Mononuclear cell (primary cell): ENCODE results near the gene PSG7. TPM values are rescaled to one million over a fixed set of nuclear protein-coding genes. Genes with fewer than 3 reads are reported as not detected.
"Not testable (repeated sequence)": the region's sequence is repeated elsewhere in the genome, so short reads cannot be mapped to it uniquely, and the experiment has no call there.

ENCODE experiments used
- H3K27me3 ChIP-seq: 2 replicates; pipeline ENCODE4 v1.6.0; 2011; ENCODE audit warnings: low read length, control low read depth; ENCODE audit not compliant: insufficient read depth
- H3K4me1 ChIP-seq: 2 replicates; pipeline ENCODE4 v1.5.1; 2011; ENCODE audit warnings: mild to moderate bottlenecking, low read length, control low read depth; ENCODE audit not compliant: insufficient read depth
- H3K4me3 ChIP-seq: 2 replicates; pipeline ENCODE4 v1.5.1; 2011; ENCODE audit warnings: mild to moderate bottlenecking, low read length, moderate library complexity
- H3K9me3 ChIP-seq: 2 replicates; pipeline ENCODE4 v1.5.1; 2011; ENCODE audit warnings: low read depth, mild to moderate bottlenecking, control low read depth, low read length
- total RNA-seq: library from RNA; depleted of rRNA; stranded (reverse); fragments of >200 nt; gene quantifications from one replicate; pipeline ENCODE4 v1.2.3, GENCODE V29; 2012

PSG7 gene
- total RNA-seq: 0.10 TPM

DNA sequence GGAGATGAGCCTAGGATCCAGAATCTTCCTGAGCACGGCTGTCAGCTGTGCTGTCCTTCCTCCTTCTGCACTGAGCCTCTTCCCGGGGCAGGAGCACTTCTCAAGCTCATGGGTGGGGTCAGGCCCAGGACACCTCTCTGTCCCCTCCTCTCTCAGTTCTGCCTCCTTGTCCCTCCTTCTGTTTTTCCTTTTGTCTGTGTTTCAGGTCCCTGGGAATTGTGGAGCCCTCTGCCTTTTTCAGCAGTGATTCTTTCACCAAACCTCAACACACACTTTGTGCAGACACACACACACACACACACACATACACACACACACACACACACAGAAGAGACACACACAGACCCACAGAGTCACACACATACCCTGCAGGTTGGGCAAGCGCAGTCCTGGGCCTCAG, at the start of gene PSG7:
Gene PSG7 (minus strand): TSS at position 101 of the 400 bp plus-strand sequence. CDS start 131 bp downstream, outside the sequence.
- H3K4me1 ChIP-seq, H3K9me3 ChIP-seq, H3K4me3 ChIP-seq, H3K27me3 ChIP-seq: not testable (repeated sequence)

DNA sequence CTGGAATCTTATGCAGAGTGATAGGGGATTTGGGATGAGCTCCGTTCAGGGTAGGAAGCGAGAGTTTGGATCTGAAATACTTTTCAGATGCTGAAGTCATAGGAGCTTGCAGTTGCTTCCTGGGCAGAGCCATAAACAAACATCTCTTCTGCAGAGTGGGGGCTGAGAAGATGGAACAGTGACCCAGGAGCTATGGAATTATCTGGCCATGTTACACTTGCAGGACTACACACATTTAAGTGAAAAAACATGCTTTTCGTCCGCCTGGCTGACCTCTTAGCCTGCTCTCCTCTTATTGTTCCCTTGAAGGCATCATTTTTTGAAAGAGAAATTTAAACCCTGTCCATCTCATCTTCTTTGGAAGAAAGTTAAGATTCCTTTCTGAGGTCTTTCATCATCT, 48.6 kb upstream of the PSG7 start:
- no peak overlapping the region for H3K4me3 ChIP-seq
- H3K27me3 ChIP-seq: no peaks in the 10 kb centered on the region
- H3K4me1 ChIP-seq: no peaks in the 10 kb centered on the region
- H3K9me3 ChIP-seq: no peaks in the 10 kb centered on the region

DNA sequence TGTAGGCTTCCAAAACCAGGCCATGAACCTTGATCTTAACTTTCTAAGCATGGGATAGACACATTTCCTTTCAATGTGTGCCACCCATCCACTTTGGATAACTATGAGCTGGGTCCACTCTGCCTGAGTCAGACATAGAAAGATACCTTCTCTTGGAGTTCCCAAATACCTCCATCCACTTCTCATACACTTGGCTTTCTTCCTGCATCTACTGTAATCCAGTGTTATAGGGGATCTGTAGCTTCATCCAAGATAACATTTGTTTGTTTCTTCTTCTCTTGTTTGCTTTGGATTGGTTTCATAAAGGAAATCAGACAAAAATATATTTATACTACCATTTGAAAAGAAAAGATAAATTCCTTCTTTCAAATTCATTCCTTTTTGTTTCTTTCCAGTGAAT, 45.1 kb upstream of the PSG7 start:
- not testable (repeated sequence) for H3K4me3 ChIP-seq, H3K27me3 ChIP-seq, H3K4me1 ChIP-seq, H3K9me3 ChIP-seq

DNA sequence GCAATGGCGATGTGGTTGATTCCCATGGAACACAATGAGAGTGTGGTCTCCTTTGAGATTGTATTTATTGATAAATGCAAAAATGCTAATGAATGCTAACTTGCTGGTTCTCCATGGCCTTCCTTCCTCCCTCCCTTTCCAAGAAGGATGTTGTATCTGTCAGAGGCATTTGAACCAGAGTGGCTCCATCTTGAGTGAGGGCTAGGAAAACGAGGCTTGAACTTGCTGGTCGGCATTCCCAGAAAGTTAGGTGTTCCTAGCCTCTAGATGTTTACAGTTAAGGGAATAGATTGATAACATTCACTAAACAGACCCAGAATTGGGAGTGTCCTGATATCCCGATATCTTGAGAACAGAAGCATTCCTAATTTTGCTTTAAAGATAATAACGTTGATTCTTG, 34.4 kb upstream of the PSG7 start:
- not testable (repeated sequence) for H3K4me1 ChIP-seq, H3K9me3 ChIP-seq, H3K4me3 ChIP-seq, H3K27me3 ChIP-seq

DNA sequence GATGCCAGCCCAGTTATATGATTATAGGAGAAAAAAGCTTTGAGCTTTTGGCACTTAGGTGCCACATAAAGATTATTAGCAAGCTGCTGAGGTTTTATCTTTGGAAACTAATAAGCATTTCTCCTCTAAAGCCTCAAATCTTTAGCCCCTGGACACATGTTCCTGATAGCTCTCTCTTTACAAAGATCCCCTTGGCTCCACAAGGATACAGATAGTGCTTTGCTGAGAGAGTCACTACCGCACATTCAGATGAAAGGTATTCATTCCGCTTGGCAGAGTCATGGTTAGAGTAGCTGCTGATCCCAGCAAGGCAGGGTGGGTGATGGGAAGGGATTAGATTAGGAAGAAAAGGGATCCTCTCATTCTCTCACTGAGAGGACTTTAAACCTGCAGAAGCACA, 28.2 kb upstream of the PSG7 start:
- Histone ChIP-seq H3K4me3 (no peak overlapping the region), H3K27me3 (no peaks in the 10 kb centered on the region), H3K4me1 (no peaks in the 10 kb centered on the region), H3K9me3 (no peaks in the 10 kb centered on the region)

DNA sequence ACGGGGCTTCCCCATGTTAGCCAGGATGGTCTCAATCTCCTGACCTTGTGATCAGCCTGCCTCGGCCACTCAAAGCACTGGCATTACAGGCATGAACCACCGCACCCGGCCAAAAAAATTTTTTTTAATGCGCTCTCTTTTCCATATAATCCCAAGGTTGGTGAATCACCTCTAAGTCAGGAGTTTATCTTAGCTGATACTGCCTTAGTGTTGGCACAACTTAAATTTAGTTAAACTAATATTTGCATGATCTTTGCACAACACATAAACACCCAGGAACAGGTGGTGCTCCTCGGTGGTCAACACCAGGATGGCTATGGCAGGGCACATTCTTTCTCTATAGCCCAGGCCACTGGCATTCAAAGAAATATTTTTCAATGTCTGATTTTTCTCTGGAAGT, 24.1 kb upstream of the PSG7 start:
- Histone ChIP-seq H3K27me3 (no peaks in the 10 kb centered on the region), H3K4me1 (no peaks in the 10 kb centered on the region), H3K4me3 (no peak overlapping the region), H3K9me3 (no peaks in the 10 kb centered on the region)

DNA sequence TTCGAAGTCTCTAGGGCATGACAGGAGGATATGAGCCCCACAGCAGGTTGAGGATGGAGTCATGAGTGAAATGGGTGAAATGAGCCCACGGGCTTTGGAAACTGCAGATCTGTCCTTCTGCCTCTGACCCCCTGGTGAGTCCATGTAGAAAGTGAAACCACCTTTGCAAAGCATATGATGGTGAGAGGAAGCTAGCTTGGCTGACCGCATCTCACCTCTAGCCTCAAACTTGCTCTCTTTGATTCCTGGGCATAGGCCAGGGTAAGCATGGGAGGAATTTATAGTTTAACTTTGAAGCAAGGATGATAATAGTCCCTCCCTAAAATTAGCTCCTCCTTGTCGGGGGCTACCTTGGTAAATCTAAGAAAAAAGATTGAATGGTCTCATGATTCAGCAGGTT, 15.1 kb upstream of the PSG7 start:
- not testable (repeated sequence) for H3K4me3 ChIP-seq, H3K27me3 ChIP-seq, H3K4me1 ChIP-seq, H3K9me3 ChIP-seq

DNA sequence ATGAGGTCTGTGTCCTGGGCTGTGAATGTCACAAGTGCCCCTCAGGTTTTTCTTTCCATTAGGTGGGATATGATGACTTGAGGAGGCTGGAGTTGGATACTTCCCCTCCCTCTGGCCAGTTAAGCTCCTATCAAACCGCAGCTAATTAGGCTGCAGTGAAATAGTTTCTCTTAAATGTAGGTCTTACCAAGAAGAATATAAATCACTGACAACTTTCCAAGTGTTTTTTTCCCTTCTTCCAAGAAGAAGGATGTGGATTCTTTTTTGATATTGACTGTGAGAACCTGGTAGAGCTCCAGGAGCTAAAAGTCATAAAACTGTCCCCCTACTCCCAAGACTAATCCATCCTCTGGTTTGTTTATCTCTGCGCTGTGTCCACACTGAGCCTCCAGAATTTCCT, 14.5 kb upstream of the PSG7 start:
- H3K9me3 ChIP-seq: not testable (repeated sequence)

DNA sequence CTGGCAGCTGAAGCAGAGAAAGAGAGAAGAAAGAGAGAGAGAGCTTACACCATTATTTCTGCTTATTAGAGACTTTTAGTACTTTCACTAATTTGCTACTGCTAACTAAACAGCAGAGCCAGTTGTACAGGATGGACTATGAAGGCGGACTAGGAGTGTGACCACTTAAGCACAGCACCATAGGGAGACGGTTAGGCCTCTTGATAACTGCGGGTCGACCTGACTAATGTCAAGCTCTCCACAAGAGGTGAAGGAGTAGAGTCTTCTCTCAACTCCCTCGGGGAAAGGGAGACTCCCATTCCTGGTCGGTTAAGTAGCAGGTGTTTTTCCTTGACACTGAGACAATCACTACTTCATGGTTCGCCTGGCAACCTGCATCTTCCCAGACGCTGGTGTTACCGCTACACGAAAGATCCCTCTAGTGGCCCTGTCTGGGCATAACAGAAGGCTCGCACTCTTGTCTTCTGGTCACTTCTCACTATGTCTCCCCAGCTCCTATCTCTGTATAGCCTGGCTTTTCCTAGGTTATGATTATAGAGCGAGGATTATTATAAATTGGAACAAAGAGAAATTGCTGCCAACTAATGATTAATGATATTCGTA, 5.3 kb upstream of the PSG7 start:
- H3K27me3 ChIP-seq: no peaks in the 10 kb centered on the region
- H3K9me3 ChIP-seq: no peaks in the 10 kb centered on the region
- no peak overlapping the region for H3K4me3 ChIP-seq
- H3K4me1 ChIP-seq: no peaks in the 10 kb centered on the region

More for the DNA sequence above, 14.5 kb upstream of the PSG7 start:
- not testable (repeated sequence) for H3K4me3 ChIP-seq, H3K27me3 ChIP-seq, H3K4me1 ChIP-seq

DNA sequence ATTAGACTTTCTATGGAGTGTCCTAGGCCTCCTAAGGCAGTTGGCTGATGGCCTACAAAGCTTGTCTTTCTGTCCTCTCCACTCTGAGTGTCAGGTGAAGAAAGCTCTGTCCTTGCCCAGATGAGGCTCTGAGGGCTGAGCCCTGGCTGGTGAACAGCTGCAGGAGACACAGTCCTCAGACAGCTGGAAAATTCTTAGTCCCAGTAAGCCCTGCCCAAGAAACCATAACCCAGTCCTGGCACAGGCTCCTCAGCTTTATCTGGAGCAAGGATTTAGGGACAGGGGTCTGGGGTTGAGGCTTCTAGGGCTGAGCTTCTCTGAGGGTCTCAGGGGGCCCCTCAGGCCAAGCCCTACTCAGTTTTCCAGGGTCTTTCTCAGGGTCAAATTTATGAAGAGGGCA, 2.3 kb downstream of the PSG7 start:
- not testable (repeated sequence) for H3K27me3 ChIP-seq, H3K4me1 ChIP-seq, H3K9me3 ChIP-seq, H3K4me3 ChIP-seq

DNA sequence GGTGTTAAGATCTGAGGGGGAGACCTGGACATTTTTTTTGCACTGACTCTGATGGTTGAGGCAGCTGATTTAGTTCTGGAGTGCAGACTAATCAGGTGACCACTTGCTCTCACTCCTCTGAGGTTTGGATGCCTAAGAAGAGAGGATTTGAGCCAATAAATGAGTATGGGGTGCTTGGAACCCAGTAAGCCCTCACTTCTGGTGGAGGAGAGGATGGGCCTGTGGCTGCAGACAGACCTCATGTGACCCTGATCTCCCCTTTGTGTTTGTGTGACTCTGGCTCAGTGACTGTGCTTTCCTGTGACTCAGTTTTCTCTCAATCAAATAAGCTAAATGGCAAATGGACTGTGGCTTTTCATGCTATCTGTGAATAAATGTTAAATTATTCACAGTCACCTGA, 2.8 kb downstream of the PSG7 start:
- not testable (repeated sequence) for H3K27me3 ChIP-seq, H3K4me1 ChIP-seq

DNA sequence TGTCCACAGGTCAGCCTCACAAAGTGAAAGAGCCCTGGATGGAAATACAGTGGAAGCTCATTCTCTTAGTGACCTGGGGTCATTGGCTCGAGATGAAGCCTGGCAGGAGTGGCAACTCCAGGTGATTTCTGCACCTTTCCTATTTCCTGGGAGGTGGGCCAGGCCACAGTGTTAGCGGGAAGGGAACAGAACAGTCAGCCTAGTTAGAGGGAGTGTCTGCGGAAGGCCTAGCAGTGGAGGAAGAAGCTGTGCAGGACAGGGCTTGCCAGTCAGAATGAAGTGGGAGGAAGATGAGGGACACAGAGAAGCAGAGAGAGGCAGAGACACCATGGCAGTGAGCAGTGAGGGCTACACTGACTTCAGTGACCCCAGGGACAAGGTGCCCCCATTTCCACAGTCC, 3.6 kb downstream of the PSG7 start:
- H3K4me3 ChIP-seq, H3K4me1 ChIP-seq, H3K9me3 ChIP-seq, H3K27me3 ChIP-seq: not testable (repeated sequence)

More for the DNA sequence above, 2.8 kb downstream of the PSG7 start:
- H3K4me3 ChIP-seq, H3K9me3 ChIP-seq: not testable (repeated sequence)

DNA sequence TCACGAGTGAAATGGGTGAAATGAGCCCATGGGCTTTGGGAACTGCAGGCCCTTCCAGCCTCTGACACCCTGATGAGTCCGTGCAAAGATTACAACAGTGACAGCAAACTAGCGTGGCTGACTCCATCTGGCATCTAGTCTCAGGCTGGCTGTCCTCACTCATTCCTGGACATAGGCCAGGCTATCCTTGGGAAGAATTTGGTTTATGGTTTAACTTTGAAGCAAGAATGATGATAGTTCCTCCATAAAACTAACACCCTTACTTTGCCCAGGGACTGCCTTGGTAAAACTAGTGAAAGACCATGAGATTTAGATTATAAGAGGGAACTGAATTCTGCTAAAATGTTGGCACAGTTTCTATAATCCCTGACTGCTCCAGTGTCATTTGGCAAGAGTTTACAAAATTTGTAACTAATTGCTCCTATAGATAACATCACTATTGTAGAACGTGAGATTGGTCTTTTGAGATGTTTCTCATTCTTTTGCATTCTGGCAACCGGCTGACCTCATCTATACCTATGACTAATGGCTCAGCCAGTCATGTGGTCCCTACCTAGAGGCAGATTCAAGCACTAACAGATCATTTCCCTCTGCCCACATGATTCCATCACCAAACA, 4.4 kb downstream of the PSG7 start:
- not testable (repeated sequence) for H3K4me1 ChIP-seq, H3K27me3 ChIP-seq, H3K4me3 ChIP-seq

DNA sequence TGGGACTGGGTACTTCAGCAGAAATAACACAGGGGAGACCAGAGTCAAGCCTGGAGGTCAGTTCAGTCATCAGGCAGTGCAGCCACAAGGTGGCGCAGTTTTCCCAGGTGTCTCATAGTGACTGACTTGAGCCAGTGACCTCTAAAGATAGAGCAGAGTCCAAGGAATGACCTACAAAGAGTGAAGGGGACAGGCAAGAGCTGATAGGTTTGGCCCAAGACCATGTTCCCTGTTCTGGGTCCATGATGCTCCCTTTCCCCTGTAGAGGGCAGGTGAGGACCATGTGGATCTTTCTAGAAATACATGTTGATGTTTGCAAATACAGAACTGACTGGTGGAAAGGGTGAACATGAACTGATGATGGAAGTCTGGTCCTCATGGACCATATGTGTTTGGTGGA, 6.8 kb downstream of the PSG7 start:
- H3K4me3 ChIP-seq, H3K27me3 ChIP-seq, H3K4me1 ChIP-seq, H3K9me3 ChIP-seq: not testable (repeated sequence)

More for the DNA sequence above, 4.4 kb downstream of the PSG7 start:
- H3K9me3 ChIP-seq: not testable (repeated sequence)

DNA sequence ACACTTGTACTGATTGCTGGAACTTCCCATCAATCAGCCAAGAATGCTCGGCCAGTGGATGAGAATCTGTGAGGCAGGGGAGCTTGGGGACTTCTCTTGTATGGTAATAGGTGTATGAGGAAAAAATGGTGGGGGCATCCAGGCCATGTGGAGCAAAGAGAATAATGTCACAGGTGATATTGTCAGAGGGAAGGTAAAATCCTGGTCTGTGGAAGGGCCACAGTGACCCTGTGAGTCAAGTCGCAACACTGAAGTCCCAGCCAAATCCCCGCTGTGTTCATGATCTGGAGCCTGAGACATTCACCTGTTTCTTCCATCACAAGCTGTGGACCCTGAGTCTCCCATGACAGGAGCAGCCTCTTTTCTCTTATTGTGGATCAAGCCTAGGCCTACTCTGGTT, 8.1 kb downstream of the PSG7 start:
- Histone ChIP-seq H3K27me3 (no peaks in the 10 kb centered on the region), H3K9me3 (no peaks in the 10 kb centered on the region), H3K4me3 (no peak overlapping the region), H3K4me1 (no peaks in the 10 kb centered on the region)

DNA sequence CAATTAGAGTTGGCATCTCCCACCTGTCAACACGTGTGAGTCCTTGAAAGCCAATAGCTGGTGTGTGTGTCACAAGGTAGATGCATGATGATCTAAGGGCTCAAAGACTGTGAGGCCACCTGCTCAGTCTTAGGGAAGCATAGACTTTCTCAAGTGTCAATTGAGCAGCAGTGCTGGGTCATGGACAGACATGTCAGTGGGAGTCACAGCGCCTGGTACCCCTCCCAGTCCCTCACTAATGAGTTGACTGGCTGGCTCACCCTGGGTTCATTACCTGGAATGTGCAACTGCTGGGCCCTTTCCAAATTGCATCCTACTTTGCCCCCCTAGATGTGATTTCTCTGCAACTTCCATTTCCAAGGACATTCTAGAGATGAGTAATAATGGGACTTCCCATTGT, 10.2 kb downstream of the PSG7 start:
- H3K4me1 ChIP-seq: no peaks in the 10 kb centered on the region
- no peaks in the 10 kb centered on the region for H3K9me3 ChIP-seq
- no peak overlapping the region for H3K4me3 ChIP-seq
- H3K27me3 ChIP-seq: no peaks in the 10 kb centered on the region
